DMS 273 treated with DMSO at 0.1 percent for 48 hours (cell line): ENCODE results near the gene ALPK1.
"Not testable (repeated sequence)": the region's sequence is repeated elsewhere in the genome, so short reads cannot be mapped to it uniquely, and the experiment has no call there.

ENCODE experiments used
- DNase-seq: peaks from one replicate; lab custom pipeline; 2025; lab: John Stamatoyannopoulos, UW

The ALPK1 gene

GRCh38 chr4:112379306-112379705 is 82.1 kb downstream of the ALPK1 start:
- no peak for DNase-seq

GRCh38 chr4:112381996-112382692 is 85.0 kb downstream of the ALPK1 start:
- no peak for DNase-seq

- no peak for DNase-seq
Observed at GRCh38 chr4:112386071-112386470, 88.9 kb downstream of the ALPK1 start.

- no peak for DNase-seq
Observed at GRCh38 chr4:112402098-112402497, 104.9 kb downstream of the ALPK1 start.

GRCh38 chr4:112403101-112403945 is 106.2 kb downstream of the ALPK1 start:
- no peak for DNase-seq

GRCh38 chr4:112410364-112410763 is 113.2 kb downstream of the ALPK1 start:
- no peak for DNase-seq

- DNase-seq: no peak
Observed at GRCh38 chr4:112410804-112411203, 113.6 kb downstream of the ALPK1 start.

GRCh38 chr4:112411781-112412550 is 114.8 kb downstream of the ALPK1 start:
- no peak for DNase-seq

GRCh38 chr4:112416464-112416863 is 119.3 kb downstream of the ALPK1 start:
- DNase-seq: no peak

- DNase-seq: no peak
Observed at GRCh38 chr4:112418092-112418491, 120.9 kb downstream of the ALPK1 start.

GRCh38 chr4:112421911-112422310 is 124.7 kb downstream of the ALPK1 start:
- no peak for DNase-seq

GRCh38 chr4:112422644-112423043 is 125.5 kb downstream of the ALPK1 start:
- no peak for DNase-seq

- no peak for DNase-seq
Observed at GRCh38 chr4:112423591-112423990, 126.4 kb downstream of the ALPK1 start.

GRCh38 chr4:112425823-112426222 is 128.7 kb downstream of the ALPK1 start:
- no peak for DNase-seq

GRCh38 chr4:112426416-112426815 is 129.2 kb downstream of the ALPK1 start:
- no peak for DNase-seq

GRCh38 chr4:112431158-112431557 is 134.0 kb downstream of the ALPK1 start:
- DNase-seq: no peak

- no peak for DNase-seq
Observed at GRCh38 chr4:112436987-112437386, 139.8 kb downstream of the ALPK1 start.

- not testable (repeated sequence) for DNase-seq
Observed at GRCh38 chr4:112442226-112442625, 145.1 kb downstream of the ALPK1 start.

- DNase-seq: no peak
Observed at GRCh38 chr4:112448306-112449132, 151.3 kb downstream of the ALPK1 start.

GRCh38 chr4:112449708-112450107 is 152.5 kb downstream of the ALPK1 start:
- DNase-seq: no peak

GRCh38 chr4:112451104-112451503 is 153.9 kb downstream of the ALPK1 start:
- DNase-seq: no peak

GRCh38 chr4:112451831-112452230 is 154.7 kb downstream of the ALPK1 start:
- DNase-seq: no peak
